HEK293T (cell line): ENCODE data around the gene GPR68.

ENCODE experiments used
- CTCF ChIA-PET: fragments of 350-600 bp; formaldehyde crosslinking; extraction: SDS; loops from one replicate; lab custom pipeline; 2021; ENCODE audit warnings: antibody characterized with exemption, inconsistent platforms; lab: Yijun Ruan, JAX
- POLR2A ChIA-PET: fragments of 350-600 bp; formaldehyde crosslinking; extraction: SDS; loops from one replicate; lab custom pipeline; 2020; ENCODE audit warnings: antibody characterized with exemption, inconsistent platforms; lab: Yijun Ruan, JAX
- DNase-seq: peaks from one replicate; pipeline ENCODE4 v3.0.0; 2012; ENCODE audit warnings: mixed read lengths; ENCODE audit errors: extremely low spot score
- ARNT ChIP-seq: fragments of 450-650 bp; IDR thresholded peaks from 2 replicates; pipeline ENCODE4 v1.6.1; 2017; ENCODE audit warnings: mild to moderate bottlenecking
- BHLHE40 ChIP-seq: fragments of 450-650 bp; IDR thresholded peaks from 2 replicates; pipeline ENCODE4 v1.6.1; 2016; ENCODE audit warnings: mild to moderate bottlenecking, moderate library complexity, borderline replicate concordance
- CTBP1 ChIP-seq: fragments of 450-650 bp; IDR thresholded peaks from 2 replicates; pipeline ENCODE4 v1.6.1; 2016; ENCODE audit warnings: borderline replicate concordance
- ELF4 ChIP-seq: fragments of 450-650 bp; IDR thresholded peaks from 2 replicates; pipeline ENCODE4 v1.6.1; 2017; ENCODE audit warnings: antibody characterized with exemption
- FOXA1 ChIP-seq: fragments of 450-650 bp; IDR thresholded peaks from 2 replicates; pipeline ENCODE4 v1.6.1; 2016; ENCODE audit warnings: mild to moderate bottlenecking
- FOXK2 ChIP-seq: fragments of 450-650 bp; IDR thresholded peaks from 2 replicates; pipeline ENCODE4 v1.6.1; 2016; ENCODE audit warnings: mild to moderate bottlenecking
- FOXM1 ChIP-seq: fragments of 450-650 bp; IDR thresholded peaks from 2 replicates; pipeline ENCODE4 v1.6.1; 2017; ENCODE audit warnings: mild to moderate bottlenecking, borderline replicate concordance
- HDGF ChIP-seq: fragments of 450-650 bp; IDR thresholded peaks from 2 replicates; pipeline ENCODE4 v1.6.1; 2017; ENCODE audit warnings: antibody characterized with exemption, borderline replicate concordance
- L3MBTL2 ChIP-seq: fragments of 450-650 bp; conservative IDR thresholded peaks from 2 replicates; pipeline ENCODE4 v1.6.1; 2016; ENCODE audit warnings: mild to moderate bottlenecking
- LEF1 ChIP-seq: fragments of 450-650 bp; IDR thresholded peaks from 2 replicates; pipeline ENCODE4 v1.6.1; 2017; ENCODE audit warnings: mild to moderate bottlenecking, borderline replicate concordance
- NFRKB ChIP-seq: fragments of 450-650 bp; IDR thresholded peaks from 2 replicates; pipeline ENCODE4 v1.6.1; 2016; ENCODE audit warnings: mild to moderate bottlenecking, moderate library complexity
- SP1 ChIP-seq: fragments of 450-650 bp; IDR thresholded peaks from 2 replicates; pipeline ENCODE4 v1.6.1; 2017
- SUZ12 ChIP-seq: fragments of 450-650 bp; IDR thresholded peaks from 2 replicates; pipeline ENCODE4 v1.6.1; 2016; ENCODE audit warnings: mild to moderate bottlenecking
- TARDBP ChIP-seq: fragments of 450-650 bp; IDR thresholded peaks from 2 replicates; pipeline ENCODE4 v1.6.1; 2016
- ZNF384 ChIP-seq: fragments of 450-650 bp; IDR thresholded peaks from 2 replicates; pipeline ENCODE4 v1.6.1; 2016
- TF ChIP-seq, protein P1 (sequence below): fragments of 450-650 bp; IDR thresholded peaks from 2 replicates; pipeline ENCODE4 v1.6.1; 2016

GPR68 gene

DNA sequence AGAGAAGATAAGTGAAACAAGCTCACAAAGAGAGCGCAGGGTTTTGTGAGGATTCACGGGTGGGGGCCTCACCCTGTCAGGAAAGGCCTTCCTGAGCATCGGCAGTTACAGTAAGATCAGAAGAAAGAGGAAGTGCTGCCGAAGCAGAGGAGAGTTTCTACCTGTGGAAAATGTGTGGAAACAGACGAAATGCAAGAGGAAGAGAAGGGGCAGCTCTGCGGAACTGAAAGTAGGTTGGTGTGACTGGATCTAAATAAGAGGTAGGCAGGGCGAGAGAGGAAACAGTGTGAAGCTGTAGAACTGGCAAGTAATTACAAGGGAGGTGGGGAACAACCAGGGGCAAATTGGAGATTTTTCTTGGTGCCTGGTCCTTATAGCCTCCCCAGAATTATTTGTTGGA lies 2.6 kb downstream of the GPR68 start:
- ChIA-PET CTCF (no interaction called here), POLR2A (no interaction called here)
- TF ChIP-seq SP1 (no peak), ELF4 (no peak), LEF1 (no peak), HDGF (no peak), NFRKB (no peak), TARDBP (no peak), ARNT (no peak), FOXA1 (no peak), L3MBTL2 (no peak), FOXK2 (no peak), BHLHE40 (no peak)
- TF ChIP-seq, protein P1, sequence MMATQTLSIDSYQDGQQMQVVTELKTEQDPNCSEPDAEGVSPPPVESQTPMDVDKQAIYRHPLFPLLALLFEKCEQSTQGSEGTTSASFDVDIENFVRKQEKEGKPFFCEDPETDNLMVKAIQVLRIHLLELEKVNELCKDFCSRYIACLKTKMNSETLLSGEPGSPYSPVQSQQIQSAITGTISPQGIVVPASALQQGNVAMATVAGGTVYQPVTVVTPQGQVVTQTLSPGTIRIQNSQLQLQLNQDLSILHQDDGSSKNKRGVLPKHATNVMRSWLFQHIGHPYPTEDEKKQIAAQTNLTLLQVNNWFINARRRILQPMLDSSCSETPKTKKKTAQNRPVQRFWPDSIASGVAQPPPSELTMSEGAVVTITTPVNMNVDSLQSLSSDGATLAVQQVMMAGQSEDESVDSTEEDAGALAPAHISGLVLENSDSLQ = no peak
- no peak for DNase-seq

DNA sequence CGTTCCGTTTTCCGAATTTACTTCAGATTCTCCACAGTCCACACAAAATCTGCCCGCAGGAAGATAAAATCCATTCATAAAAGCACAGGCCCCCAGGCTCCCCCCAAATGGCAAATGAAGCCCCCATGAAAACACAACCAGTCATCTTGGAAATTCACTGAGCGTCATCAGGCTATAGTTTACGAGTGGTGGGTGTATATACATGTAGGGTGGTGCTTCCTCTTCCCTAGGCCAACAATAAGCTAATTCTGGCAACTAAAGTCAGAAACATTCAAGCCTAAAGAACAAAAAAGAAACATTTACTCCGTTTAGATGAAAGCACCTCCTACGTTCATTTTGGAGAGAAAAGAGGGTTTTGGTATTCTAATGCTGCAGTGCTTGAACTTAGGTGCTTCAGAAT lies 5.8 kb downstream of the GPR68 start:
- no peak for DNase-seq
- TF ChIP-seq SP1 (no peak), FOXM1 (no peak), ARNT (no peak), L3MBTL2 (no peak), LEF1 (no peak), ZNF384 (no peak)
- TF ChIP-seq, protein P1 = no peak
- ChIA-PET POLR2A (no interaction called here), CTCF (interaction anchor here (1.3 kb wide), 1 partner anchor 61 kb away, joined by 3 read pairs; no protein-coding TSS in a partner anchor)

DNA sequence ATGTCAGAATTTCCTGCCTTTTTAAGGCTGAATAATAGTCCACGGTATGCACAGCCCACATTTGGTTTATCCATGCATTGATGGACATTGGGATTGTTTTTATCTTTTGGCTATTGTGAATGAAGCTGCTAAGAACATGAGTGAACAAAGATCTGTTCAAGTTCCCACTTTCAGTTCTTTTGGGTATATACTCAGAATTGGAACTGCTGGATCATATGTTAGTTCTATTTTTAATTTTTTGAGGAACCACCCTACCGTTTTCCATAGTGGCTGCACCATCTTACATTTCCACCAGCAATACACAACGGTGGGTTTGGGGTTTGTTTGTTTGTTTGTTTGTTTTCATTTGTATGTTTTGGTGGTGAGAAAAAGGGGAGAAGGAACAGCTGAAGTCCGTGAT lies 6.4 kb downstream of the GPR68 start:
- TF ChIP-seq CTBP1 (no peak), SUZ12 (no peak), ZNF384 (no peak), ELF4 (no peak), SP1 (no peak), TARDBP (no peak), FOXK2 (no peak), FOXM1 (no peak), BHLHE40 (no peak), HDGF (no peak), L3MBTL2 (no peak), ARNT (no peak), NFRKB (no peak), FOXA1 (no peak), LEF1 (no peak)
- TF ChIP-seq, protein P1 = no peak
- CTCF ChIA-PET = no interaction called here
- POLR2A ChIA-PET = no interaction called here
- no peak for DNase-seq

DNA sequence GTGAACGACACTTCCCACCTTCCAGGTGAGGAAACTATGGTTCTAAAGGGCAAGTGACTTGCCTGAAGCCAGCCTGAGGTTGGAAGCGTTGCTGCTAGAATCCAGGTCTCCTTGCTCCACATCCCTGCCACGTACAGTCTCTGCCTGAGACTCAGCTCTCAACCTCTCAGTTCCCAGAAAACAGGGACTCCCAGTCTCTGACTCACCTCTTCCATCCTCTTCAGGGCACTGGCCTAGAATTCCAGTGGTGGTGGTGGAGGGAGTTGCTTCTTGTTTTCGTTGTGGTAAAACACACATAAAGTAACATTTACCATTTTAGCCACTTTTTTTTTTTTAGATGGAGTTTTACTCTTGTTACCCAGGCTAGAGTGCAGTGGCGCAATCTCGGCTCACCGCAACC lies 7.3 kb downstream of the GPR68 start:
- no peak for DNase-seq
- TF ChIP-seq L3MBTL2 (no peak), SP1 (no peak), NFRKB (no peak), SUZ12 (no peak), ELF4 (no peak), FOXA1 (no peak), CTBP1 (no peak), ZNF384 (no peak), HDGF (no peak), LEF1 (no peak), FOXK2 (no peak), TARDBP (no peak), ARNT (no peak), BHLHE40 (no peak), FOXM1 (no peak)
- TF ChIP-seq, protein P1 = no peak
- ChIA-PET POLR2A (no interaction called here), CTCF (no interaction called here)

DNA sequence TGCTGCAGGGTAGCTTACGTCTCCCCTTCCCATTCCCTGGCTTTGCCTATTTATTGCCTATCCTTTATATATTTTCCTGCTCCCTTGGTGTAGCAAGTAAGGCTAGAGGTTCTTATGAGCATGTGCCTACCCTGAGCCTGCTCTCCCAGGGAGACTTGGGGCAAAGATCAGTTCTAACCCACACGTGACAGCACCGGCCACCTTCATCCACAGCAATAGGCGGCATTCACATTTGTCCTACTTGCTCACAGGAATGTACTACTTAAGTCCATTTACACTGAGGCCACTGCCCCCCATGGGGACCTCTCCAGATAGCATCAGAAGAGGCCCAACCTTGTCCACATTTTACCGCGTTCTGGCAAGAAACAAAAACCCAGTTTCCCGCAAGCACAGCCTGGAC lies 8.7 kb downstream of the GPR68 start:
- TF ChIP-seq ZNF384 (no peak), SP1 (no peak), ARNT (no peak), TARDBP (no peak), ELF4 (no peak), HDGF (no peak), FOXK2 (no peak), SUZ12 (no peak)
- TF ChIP-seq, protein P1 = no peak
- DNase-seq = no peak
- POLR2A ChIA-PET = no interaction called here
- CTCF ChIA-PET = interaction anchor here (0.7 kb wide), 1 partner anchor 50 kb away, joined by 3 read pairs; no protein-coding TSS in a partner anchor
